Measurements from ENCODE around the gene NAALADL2.

The NAALADL2 gene

GRCh38 chr3:175716446-175716845 is 857.3 kb downstream of the NAALADL2 start:
- no peaks in the 10 kb centered on the region for H3K79me2 ChIP-seq (ENCODE audit: low read length)
- H3K4me2 ChIP-seq (ENCODE audit: low read length) = no peak overlapping the region
- H3K4me3 ChIP-seq (ENCODE audit: low read length) = no peak overlapping the region
- H3K27ac ChIP-seq (ENCODE audit: low read length) = no peak overlapping the region
- H3K9me3 ChIP-seq (ENCODE audit: insufficient read depth, low read length) = no peaks in the 10 kb centered on the region
- H4K20me1 ChIP-seq (ENCODE audit: insufficient read depth, low read length) = no peaks in the 10 kb centered on the region
- TF ChIP-seq CTCF (IDR thresholded peaks at IDR 0.05; ENCODE audit: low read depth, low read length) (no peak), EZH2phosphoT487 (IDR thresholded peaks at IDR 0.05; ENCODE audit: low read depth) (no peak)
- no peaks in the 10 kb centered on the region for H3K36me3 ChIP-seq (replicated peaks; ENCODE audit: low read depth, low read length)
- H2AFZ ChIP-seq (ENCODE audit: low read depth, low read length) = no peak overlapping the region
- no peaks in the 10 kb centered on the region for H3K4me1 ChIP-seq (ENCODE audit: low read length)
- H3K27me3 ChIP-seq (ENCODE audit: low read depth, low read length) = no peaks in the 10 kb centered on the region
- no peak overlapping the region for H3K9ac ChIP-seq (ENCODE audit: low read length)

GRCh38 chr3:175726228-175726627 is 867.1 kb downstream of the NAALADL2 start:
- no peak overlapping the region for H2AFZ ChIP-seq (ENCODE audit: low read depth, low read length)

GRCh38 chr3:175728566-175728965 is 869.4 kb downstream of the NAALADL2 start:
- no peaks in the 10 kb centered on the region for H3K27me3 ChIP-seq (ENCODE audit: low read depth, low read length)
- no peak overlapping the region for H3K4me2 ChIP-seq (ENCODE audit: low read length)
- no peak overlapping the region for H3K27ac ChIP-seq (ENCODE audit: low read length)

More at GRCh38 chr3:175726228-175726627, 867.1 kb downstream of the NAALADL2 start:
- no peaks in the 10 kb centered on the region for H3K27me3 ChIP-seq (ENCODE audit: low read depth, low read length)
- no peaks in the 10 kb centered on the region for H3K36me3 ChIP-seq (replicated peaks; ENCODE audit: low read depth, low read length)
- H3K9ac ChIP-seq (ENCODE audit: low read length) = no peak overlapping the region
- no peaks in the 10 kb centered on the region for H3K4me1 ChIP-seq (ENCODE audit: low read length)
- H3K9me3 ChIP-seq (ENCODE audit: insufficient read depth, low read length) = no peaks in the 10 kb centered on the region
- H3K27ac ChIP-seq (ENCODE audit: low read length) = no peak overlapping the region
- H3K4me2 ChIP-seq (ENCODE audit: low read length) = no peak overlapping the region
- H3K79me2 ChIP-seq (ENCODE audit: low read length) = no peaks in the 10 kb centered on the region
- no peaks in the 10 kb centered on the region for H4K20me1 ChIP-seq (ENCODE audit: insufficient read depth, low read length)
- H3K4me3 ChIP-seq (ENCODE audit: low read length) = no peak overlapping the region
- no peak for TF ChIP-seq CTCF (IDR thresholded peaks at IDR 0.05; ENCODE audit: low read depth, low read length)
- no peak for TF ChIP-seq EZH2phosphoT487 (IDR thresholded peaks at IDR 0.05; ENCODE audit: low read depth)

GRCh38 chr3:175729466-175729865 is 870.3 kb downstream of the NAALADL2 start:
- TF ChIP-seq CTCF (IDR thresholded peaks at IDR 0.05; ENCODE audit: low read depth, low read length) = no peak
- no peak for TF ChIP-seq EZH2phosphoT487 (IDR thresholded peaks at IDR 0.05; ENCODE audit: low read depth)

More at GRCh38 chr3:175728566-175728965, 869.4 kb downstream of the NAALADL2 start:
- H3K79me2 ChIP-seq (ENCODE audit: low read length) = no peaks in the 10 kb centered on the region
- no peaks in the 10 kb centered on the region for H3K4me1 ChIP-seq (ENCODE audit: low read length)
- H2AFZ ChIP-seq (ENCODE audit: low read depth, low read length) = no peak overlapping the region
- no peaks in the 10 kb centered on the region for H3K36me3 ChIP-seq (replicated peaks; ENCODE audit: low read depth, low read length)
- H3K9me3 ChIP-seq (ENCODE audit: insufficient read depth, low read length) = no peaks in the 10 kb centered on the region
- no peaks in the 10 kb centered on the region for H4K20me1 ChIP-seq (ENCODE audit: insufficient read depth, low read length)
- no peak overlapping the region for H3K9ac ChIP-seq (ENCODE audit: low read length)
- no peak overlapping the region for H3K4me3 ChIP-seq (ENCODE audit: low read length)
- TF ChIP-seq CTCF (IDR thresholded peaks at IDR 0.05; ENCODE audit: low read depth, low read length) (no peak), EZH2phosphoT487 (IDR thresholded peaks at IDR 0.05; ENCODE audit: low read depth) (no peak)

More at GRCh38 chr3:175729466-175729865, 870.3 kb downstream of the NAALADL2 start:
- H3K9me3 ChIP-seq (ENCODE audit: insufficient read depth, low read length) = no peaks in the 10 kb centered on the region
- no peaks in the 10 kb centered on the region for H3K27me3 ChIP-seq (ENCODE audit: low read depth, low read length)
- no peak overlapping the region for H3K4me2 ChIP-seq (ENCODE audit: low read length)
- H3K27ac ChIP-seq (ENCODE audit: low read length) = no peak overlapping the region
- no peak overlapping the region for H3K4me3 ChIP-seq (ENCODE audit: low read length)
- H4K20me1 ChIP-seq (ENCODE audit: insufficient read depth, low read length) = no peaks in the 10 kb centered on the region
- H3K79me2 ChIP-seq (ENCODE audit: low read length) = no peaks in the 10 kb centered on the region
- H3K9ac ChIP-seq (ENCODE audit: low read length) = no peak overlapping the region
- no peaks in the 10 kb centered on the region for H3K36me3 ChIP-seq (replicated peaks; ENCODE audit: low read depth, low read length)
- no peak overlapping the region for H2AFZ ChIP-seq (ENCODE audit: low read depth, low read length)
- no peaks in the 10 kb centered on the region for H3K4me1 ChIP-seq (ENCODE audit: low read length)

All from OCI-LY3 (cell line).